HEK293T (cell line): ENCODE measurements around the gene DCP1B.

Source experiments
- ARNT ChIP-seq: fragments of 450-650 bp; IDR thresholded peaks from 2 replicates; pipeline ENCODE4 v1.6.1; 2017; ENCODE audit warnings: mild to moderate bottlenecking
- BHLHE40 ChIP-seq: fragments of 450-650 bp; IDR thresholded peaks from 2 replicates; pipeline ENCODE4 v1.6.1; 2016; ENCODE audit warnings: mild to moderate bottlenecking, moderate library complexity, borderline replicate concordance
- ELF4 ChIP-seq: fragments of 450-650 bp; IDR thresholded peaks from 2 replicates; pipeline ENCODE4 v1.6.1; 2017; ENCODE audit warnings: antibody characterized with exemption
- FOXK2 ChIP-seq: fragments of 450-650 bp; IDR thresholded peaks from 2 replicates; pipeline ENCODE4 v1.6.1; 2016; ENCODE audit warnings: mild to moderate bottlenecking
- FOXM1 ChIP-seq: fragments of 450-650 bp; IDR thresholded peaks from 2 replicates; pipeline ENCODE4 v1.6.1; 2017; ENCODE audit warnings: mild to moderate bottlenecking, borderline replicate concordance
- HDGF ChIP-seq: fragments of 450-650 bp; IDR thresholded peaks from 2 replicates; pipeline ENCODE4 v1.6.1; 2017; ENCODE audit warnings: antibody characterized with exemption, borderline replicate concordance
- L3MBTL2 ChIP-seq: fragments of 450-650 bp; conservative IDR thresholded peaks from 2 replicates; pipeline ENCODE4 v1.6.1; 2016; ENCODE audit warnings: mild to moderate bottlenecking
- LEF1 ChIP-seq: fragments of 450-650 bp; IDR thresholded peaks from 2 replicates; pipeline ENCODE4 v1.6.1; 2017; ENCODE audit warnings: mild to moderate bottlenecking, borderline replicate concordance
- NFRKB ChIP-seq: fragments of 450-650 bp; IDR thresholded peaks from 2 replicates; pipeline ENCODE4 v1.6.1; 2016; ENCODE audit warnings: mild to moderate bottlenecking, moderate library complexity
- SP1 ChIP-seq: fragments of 450-650 bp; IDR thresholded peaks from 2 replicates; pipeline ENCODE4 v1.6.1; 2017
- SUZ12 ChIP-seq: fragments of 450-650 bp; IDR thresholded peaks from 2 replicates; pipeline ENCODE4 v1.6.1; 2016; ENCODE audit warnings: mild to moderate bottlenecking
- TARDBP ChIP-seq: fragments of 450-650 bp; IDR thresholded peaks from 2 replicates; pipeline ENCODE4 v1.6.1; 2016
- ZNF384 ChIP-seq: fragments of 450-650 bp; IDR thresholded peaks from 2 replicates; pipeline ENCODE4 v1.6.1; 2016
- TF ChIP-seq, protein P1 (sequence below): fragments of 450-650 bp; IDR thresholded peaks from 2 replicates; pipeline ENCODE4 v1.6.1; 2016

DNA sequence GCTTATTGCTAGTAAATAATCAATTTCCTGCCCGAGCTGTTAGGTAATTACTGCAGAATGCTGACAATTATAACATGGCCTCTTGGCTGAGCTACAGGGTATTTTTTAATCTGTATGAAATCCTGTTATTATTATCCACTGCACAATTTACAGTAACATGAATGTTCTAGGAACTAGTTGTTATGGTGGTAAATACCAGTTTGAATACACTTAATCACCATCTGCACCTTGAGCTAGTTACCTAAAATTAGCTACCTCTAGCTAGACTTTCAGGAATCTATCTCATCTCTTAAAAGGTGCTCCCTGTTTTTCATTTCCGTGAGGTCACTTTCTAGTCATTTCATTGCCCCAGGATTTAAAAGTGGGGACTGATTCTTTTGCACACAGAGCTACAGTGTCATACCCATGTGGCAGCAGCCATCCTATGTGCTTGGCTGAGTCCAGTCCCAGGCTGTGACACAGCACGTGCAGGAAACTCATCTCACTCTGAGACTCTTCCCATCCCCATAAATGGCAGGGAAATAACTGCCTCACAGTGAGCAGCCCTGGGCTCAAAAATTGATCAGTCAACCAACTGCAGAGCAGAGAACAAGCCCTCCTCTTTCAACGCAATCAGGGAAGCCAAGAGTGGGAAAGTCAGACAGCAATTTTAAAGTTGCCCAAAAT, 37.6 kb downstream of the DCP1B start:
- TF ChIP-seq ELF4 (no peak), TARDBP (no peak), SP1 (no peak), HDGF (no peak), FOXK2 (no peak), BHLHE40 (no peak), FOXM1 (no peak), SUZ12 (no peak), ARNT (no peak), L3MBTL2 (no peak), NFRKB (no peak), LEF1 (no peak), ZNF384 (no peak)
- TF ChIP-seq, protein P1, sequence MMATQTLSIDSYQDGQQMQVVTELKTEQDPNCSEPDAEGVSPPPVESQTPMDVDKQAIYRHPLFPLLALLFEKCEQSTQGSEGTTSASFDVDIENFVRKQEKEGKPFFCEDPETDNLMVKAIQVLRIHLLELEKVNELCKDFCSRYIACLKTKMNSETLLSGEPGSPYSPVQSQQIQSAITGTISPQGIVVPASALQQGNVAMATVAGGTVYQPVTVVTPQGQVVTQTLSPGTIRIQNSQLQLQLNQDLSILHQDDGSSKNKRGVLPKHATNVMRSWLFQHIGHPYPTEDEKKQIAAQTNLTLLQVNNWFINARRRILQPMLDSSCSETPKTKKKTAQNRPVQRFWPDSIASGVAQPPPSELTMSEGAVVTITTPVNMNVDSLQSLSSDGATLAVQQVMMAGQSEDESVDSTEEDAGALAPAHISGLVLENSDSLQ, result no peak
